HG02970 (cell line): ENCODE data around the gene SERTAD2.

ENCODE experiments used
- ATAC-seq: cut with Tn5 transposase; IDR thresholded peaks from one replicate; pipeline ENCODE4 v1.9.1; 2021; ENCODE audit warnings: mild to moderate bottlenecking, moderate library complexity, moderate number of reproducible peaks; ENCODE audit not compliant: unreplicated experiment, low FRiP score

SERTAD2 gene

DNA sequence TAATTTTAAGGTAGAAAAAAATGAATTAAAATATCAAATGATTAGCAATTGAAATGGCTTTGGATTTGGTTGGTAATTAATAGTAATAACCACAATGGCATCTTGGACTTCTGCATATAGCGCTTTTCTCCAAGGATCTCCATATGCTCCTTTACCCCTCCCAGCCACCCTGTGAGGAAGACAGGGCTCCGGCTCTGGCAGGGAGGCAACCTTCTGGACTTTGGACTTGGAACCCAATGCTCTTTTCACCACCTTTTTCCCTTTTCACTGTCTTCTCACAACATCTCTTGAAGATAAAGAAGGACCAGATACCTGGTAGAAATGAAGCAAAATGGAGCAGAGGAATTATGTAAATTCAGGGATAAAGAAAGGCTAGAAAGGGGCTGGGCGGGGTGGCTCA is 23.8 kb upstream of the SERTAD2 start:
- ATAC-seq, result no peak

DNA sequence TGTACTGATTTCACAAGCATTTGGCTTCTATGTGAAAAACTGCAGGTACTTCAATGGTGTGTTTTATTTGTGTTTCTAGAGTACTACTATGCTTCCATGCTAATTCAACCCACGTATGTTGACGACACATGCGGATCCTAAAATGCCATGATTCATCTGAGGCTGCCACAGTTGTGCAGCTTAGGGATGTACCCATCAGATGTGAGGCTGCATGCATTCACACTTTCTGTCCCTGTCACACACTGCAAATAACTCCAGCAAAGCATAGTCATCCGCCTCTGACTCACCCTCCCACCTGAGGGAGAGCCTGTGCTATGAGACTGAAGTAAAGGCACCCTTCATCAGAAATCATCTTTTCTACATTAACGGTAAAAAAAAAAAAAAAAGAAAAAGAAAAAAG is 22.1 kb upstream of the SERTAD2 start:
- ATAC-seq, result no peak

DNA sequence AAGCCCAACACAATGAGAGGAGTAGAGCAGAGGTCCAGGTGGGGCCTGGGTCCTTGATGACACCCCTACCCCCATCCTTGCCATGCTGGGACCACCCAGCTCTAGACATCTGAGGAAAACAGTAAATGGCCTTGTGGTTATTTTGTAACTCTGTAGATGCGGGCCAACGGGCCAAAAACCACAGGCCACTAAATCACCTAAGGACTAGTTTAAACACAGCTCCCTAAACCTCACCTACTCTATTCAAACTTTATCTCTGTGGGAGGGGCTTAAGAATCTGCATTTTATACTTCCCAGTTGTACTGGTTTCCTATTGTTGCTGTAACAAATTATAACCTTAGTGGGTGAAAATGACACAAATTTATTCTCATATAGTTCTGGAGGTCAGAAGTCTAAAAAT is 19.0 kb upstream of the SERTAD2 start:
- no peak for ATAC-seq

DNA sequence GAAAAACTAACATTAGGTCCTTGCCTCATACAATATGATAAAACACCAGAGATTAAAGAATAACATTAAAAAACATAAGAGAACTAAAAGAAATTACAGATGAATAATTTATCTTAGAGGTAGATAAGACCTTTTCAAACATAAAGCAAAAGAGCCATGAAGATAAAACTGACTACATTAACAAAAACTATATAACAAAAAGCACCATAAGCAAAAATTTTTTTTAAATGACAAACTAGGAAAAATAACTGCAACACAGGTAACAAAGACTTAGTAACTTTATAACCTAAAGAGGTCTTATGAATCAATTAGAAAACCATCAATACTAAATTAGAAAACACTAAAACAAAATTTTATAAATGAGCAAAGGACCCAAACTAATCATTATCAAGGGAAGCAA is 16.3 kb upstream of the SERTAD2 start:
- ATAC-seq, result no peak

DNA sequence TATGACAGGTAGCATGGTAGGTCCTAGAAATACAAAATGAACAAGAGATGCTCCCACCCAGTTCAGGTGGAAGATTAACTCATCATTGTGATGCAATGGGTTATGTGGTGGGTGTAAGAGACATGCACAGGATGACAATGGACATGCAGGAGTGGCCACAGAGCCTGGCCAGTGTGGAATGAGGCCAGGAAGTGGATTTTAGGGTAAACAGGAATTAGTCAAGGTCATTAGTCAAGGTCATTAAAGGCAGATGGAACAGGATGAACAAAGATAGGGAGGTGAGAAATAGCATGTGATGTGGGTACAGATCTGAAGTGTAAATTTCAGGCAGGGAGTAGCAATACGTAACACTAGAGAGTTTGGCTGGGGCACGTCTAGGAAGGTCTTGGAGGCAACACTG is 15.6 kb upstream of the SERTAD2 start:
- ATAC-seq, result no peak

DNA sequence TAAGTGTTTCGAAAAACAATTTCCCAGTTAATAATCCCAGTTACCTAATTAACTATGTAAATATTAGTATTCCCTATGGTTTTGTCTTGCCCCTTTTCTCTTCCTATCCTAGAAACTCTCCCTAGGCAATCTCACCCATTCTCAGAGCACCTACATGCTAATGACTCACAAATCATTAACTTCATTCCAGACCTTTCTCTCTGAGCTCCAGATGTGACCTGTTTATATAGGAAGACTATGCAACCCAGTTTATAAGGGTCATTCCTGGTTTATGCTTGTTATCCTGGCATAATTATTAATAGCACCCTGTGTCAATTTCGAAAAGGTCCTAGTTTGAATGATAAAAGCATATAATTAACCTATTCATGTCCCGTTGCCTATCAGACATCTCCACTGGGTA is 14.8 kb upstream of the SERTAD2 start:
- no peak for ATAC-seq

DNA sequence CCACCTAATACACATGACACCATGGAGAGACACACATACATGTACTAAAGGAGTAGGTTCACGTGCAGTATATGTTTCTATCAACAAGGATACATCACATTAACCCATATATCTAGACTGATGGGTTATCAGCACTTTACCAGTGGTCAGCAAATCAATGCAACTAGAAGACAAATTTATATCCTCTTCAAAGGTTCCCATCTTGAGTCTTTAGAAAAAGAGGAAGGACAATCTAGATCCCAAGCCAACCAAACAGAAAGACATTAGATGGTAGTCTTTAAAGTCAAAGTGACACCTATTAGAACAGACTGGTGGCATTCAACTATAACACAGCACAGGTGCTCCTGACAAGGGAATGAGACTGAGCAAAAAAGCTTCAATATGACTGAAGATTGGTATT is 13.8 kb upstream of the SERTAD2 start:
- ATAC-seq, result no peak

DNA sequence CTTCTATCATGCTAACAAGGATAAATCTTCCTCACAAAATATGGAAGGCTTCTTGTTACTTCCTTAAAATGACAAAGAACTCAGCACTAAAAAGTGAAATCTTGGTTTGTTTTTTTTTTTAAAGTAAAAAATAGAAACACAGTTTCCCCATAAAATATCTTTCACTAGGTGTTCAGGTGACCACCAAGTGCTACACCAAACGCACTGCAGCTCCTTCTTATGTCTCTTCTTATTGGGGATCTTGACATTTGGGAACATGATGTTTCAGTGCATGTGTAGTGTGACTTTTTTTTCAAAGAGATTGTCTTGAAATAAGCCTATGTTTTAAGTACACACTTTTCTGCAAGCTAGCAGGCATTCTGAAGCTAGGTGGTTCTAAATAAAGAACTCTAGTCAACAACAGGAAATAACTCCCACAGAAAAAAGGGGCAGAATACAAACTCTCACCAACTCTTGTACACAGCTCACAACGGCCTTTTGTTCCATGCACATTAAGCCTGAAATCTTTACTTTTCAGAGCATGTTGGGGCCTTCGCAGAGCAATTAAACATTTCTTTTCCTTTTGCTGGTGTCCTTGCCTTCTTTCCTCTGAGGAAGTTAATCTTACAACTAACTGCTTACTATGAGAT is 13.2 kb upstream of the SERTAD2 start:
- no peak for ATAC-seq

DNA sequence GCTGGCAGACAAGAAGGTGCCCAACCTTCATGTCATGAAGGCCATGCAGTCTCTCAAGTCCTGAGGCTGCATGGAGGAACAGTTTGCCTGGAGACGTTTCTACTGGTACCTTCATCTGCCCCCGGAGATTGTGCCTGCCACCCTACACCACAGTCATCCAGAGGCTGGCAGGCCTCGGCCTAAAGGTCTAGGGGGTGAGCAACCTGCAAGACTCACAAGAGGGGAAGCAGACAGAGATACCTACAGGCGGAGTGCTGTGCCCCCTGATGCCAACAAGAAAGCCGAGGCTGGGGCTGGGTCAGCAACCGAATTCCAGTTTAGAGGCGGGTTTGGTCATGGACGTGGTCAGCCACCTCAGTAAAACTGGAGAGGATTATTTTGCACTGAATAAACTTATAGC is 12.0 kb upstream of the SERTAD2 start:
- no peak for ATAC-seq

DNA sequence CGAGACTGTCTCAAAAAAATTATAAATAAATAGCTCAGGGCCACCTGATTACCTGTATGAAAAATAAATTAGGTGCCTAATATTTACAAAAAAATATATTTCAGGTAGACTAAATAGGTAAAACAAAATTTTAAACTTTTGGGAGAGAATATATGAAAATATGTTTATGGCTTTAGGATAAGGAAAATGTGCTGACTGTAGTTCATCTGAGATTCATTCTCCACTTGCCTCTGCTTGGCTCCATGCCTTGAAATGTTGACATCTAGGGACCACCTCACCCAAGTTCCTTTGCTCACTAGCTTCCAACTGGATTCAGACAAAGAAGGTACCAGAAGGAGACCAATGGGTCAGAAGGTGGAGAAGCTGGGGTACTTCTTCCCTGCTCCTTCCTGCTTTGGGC is 9.7 kb upstream of the SERTAD2 start:
- ATAC-seq, result no peak

DNA sequence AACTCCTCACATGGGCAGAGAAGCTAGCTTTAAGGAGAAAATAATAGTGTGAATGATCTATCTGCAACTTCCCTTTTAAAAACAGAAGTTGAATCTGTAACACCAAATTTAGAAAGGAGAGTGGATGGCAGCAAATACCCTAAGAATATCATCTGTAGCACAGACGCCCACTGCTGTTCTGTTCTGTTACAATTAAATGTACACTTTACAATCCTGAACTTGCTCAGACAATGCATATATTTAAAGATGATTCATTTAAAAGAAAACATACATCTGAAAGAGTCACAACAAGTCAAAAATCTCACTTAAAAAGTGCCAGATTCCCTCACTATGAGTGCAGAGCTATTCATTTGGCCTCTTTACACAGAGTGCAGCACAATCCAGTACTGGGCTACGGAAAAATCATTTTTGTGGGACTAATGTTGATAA is 8.0 kb upstream of the SERTAD2 start:
- no peak for ATAC-seq

DNA sequence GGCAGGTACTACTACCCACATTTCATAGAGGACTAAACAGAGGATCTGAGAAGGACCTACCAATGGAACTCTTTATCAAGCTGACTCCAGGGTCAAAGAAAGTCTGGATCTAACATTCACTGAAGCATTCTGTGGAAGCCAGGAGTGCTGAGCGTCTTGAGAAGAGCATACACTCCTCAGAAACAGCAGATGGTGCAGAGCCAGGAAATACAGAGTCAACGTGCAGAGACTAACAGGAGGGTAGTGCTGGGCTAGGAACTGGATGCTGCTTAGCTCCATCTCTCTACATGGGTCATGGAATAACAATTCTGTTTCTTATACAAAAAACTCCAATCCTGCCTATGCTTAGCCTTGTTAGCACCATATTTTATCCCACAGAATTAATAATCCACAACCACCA is 5.5 kb upstream of the SERTAD2 start:
- ATAC-seq, result no peak

DNA sequence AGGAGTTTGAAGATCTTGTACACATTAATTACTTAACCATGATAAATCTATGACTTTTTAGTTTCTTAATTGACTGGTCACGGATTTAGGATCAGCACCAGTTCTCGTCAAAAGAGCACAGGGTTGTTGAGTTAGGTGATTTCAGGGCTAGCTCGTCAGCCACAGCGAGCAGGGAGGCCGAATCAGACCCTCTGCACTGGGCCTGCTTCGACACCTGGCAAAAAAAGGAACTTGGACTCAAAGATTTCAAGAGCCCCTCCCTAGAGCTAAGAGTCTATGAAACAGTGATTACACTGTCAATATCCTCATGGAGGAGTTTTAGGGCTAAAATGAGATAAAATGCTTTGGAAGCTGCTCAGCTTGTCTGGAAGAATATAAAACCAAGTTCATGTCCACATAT is 4.6 kb upstream of the SERTAD2 start:
- ATAC-seq, result no peak

DNA sequence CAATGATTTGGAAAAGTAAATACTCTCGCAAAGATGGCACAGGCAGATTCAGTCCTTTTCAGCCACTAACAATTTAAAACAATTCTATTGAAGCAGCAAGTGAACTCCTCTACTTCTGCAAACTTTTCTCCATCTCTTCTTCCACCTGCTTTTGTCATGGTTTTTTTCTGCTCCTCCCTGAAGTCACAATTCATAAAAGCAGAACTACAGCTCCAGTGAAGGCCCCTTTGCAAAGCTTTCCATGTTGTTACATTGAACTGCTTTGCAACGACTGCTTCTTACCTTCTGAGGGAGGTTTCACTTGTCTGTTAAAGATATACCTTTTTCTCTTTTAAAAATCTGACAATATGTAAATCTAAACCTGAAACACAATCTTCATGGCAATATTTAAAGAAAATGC is 3.7 kb upstream of the SERTAD2 start:
- no peak for ATAC-seq

DNA sequence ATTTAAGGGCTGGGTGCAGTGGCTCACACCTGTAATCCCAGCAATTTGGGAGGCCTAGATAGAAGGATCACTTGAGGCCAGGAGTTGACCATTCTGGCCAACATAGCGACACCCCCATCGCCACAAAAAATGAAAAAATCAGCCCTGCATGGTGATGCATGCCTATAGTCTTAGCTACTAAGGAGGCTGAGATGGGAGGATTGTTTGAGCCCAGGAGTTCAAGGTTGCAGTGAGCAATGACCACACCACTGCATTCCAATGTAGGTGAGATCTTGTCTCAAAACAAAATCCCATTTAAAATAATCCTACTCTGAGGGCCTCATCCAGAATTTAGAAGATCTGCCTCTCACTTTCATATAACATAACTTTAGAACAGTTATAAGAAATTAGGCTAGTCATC is 2.7 kb upstream of the SERTAD2 start:
- ATAC-seq, result no peak

DNA sequence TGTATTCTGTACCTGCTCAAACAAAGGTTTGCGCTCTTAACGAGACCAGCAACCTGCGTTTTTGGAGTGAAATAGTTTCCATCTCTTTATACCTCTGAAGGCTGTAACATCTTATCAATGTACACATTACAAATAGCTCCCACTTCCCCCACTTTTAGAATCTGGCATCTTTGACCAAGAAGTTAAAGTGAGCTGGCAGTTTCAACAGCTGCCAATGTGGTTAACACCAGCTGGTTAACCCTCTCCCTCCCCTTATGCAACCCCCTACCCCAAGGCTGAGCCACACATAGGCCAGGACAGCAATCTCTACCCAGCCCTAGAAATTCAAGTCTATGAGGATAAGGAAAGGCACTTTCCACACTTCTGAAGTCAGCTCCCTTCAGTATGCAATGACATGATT is 2.2 kb upstream of the SERTAD2 start:
- no peak for ATAC-seq

DNA sequence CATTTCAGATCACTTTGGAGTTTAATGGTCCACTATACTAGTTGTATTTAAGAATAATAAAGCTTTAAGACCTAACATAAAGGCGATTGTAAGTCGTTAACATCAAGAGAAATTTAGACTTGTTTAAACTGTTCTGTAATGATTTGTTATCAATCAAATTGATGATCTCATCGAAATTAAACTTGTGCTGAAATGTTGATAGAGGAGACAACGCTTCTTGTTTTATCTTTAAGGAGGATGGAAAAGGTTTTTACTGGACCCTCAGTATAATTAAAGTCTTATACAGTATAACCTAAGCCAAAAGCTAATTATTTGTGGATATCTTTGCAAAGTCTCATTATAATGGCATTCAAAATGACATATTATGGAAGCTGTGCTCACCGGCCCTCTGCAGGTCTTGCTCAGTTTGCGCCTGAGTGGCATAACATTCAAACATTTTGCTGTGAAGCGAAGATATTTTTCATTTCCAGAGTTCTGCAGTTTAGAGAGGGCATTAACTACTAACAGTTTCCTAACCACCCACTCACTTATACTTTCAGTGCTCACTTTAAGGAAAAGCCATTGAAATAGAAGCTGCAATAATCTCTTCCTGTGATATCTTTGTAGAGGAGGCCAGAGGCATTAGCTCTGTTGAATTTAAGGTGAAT is 1.4 kb upstream of the SERTAD2 start:
- ATAC-seq, result no peak

DNA sequence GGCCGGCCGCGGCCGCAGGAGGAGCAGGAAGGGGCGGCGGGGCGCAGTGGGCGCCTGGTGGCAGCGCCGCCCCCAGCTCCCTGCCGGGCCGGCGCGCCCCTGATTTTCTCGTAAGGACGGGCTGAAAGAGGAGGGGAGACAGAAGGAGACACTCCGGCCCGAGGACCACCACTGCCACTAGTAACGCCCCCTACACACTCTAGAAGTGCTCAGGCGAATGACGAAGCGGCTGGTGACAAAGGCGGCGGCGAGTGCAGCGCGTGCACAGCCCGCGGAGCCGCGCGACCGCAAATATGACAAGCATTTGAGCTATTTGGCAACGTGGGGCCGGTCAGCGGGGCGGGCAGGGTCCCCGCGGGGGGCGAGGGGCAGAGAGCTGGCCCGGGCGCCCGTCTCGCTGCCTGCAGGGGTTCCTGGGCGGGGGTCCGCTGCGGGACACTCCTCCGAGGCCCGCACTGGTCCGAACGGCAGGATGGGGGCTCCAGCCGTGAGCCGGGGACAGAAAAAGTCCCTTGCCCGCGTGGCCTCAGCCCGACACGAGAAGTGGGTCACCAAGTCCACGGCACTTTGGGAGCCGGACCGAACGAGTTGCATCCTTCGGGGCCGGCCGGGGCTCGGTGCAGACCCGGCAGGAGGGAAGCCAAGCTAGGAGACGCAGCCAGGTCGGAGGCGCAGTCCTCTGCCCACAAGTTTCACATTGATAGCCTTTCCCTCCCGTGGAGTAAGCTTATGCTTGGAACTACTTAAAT is 524 bp upstream of the SERTAD2 start:
- ATAC-seq, result peak; percentile 6

DNA sequence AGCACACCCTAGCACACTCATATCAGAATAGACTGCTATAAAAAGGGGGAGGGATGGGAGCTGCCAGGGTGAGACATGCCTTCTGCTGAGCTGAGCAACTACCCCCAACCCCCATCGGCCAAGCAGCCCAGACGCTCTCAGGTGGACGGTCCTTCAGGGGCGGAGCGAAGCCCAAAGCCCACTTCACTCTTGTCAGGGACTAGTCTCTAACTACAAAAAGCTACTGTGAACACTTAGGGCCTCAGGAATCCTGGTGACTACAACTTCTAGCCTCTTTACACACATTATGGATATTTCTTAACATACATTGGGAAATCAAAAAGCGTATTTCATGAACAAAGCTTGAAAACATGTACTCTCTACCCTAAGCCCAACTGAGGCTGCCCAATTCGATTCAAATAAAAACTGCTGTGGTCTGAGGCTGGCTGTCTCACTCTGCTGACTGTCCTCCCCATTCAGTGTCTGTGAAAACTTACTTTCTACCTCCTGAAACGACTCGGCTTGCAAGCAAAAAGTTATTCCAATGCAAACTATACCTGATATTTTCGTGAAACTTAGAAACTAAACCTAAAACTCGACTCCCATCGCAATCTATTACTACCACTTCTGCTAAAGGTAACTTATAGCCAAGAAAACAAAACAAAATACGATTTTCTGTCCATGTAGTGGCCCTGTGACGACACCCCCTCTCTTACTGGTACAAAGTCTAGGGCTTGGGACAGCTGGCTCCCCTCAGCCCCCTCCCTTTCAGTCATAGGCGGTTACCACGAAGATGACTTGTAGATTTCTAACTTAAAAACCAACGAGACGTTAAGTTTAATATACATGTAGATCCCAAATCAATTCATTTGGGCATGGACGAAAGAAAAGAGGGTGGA is 1.2 kb downstream of the SERTAD2 start:
- no peak for ATAC-seq

DNA sequence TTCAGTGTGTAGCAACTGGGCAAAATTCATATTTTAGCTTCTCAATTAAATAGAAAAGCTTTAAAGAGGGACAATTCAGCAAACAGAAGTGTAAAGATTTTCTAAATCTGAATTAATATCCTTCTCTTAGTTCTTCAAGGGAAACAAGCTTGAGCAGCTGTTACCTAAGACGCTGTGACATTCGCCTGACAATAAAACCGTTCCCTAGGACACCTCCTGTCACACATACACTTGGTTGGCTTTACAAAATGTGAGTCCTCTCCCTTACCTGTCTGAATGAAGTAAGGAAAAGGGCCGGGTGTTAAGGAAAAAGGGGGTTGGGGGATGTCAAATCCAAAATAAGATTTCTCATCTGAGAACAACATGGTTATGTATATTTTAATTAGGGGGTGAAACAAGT is 2.1 kb downstream of the SERTAD2 start:
- no peak for ATAC-seq

DNA sequence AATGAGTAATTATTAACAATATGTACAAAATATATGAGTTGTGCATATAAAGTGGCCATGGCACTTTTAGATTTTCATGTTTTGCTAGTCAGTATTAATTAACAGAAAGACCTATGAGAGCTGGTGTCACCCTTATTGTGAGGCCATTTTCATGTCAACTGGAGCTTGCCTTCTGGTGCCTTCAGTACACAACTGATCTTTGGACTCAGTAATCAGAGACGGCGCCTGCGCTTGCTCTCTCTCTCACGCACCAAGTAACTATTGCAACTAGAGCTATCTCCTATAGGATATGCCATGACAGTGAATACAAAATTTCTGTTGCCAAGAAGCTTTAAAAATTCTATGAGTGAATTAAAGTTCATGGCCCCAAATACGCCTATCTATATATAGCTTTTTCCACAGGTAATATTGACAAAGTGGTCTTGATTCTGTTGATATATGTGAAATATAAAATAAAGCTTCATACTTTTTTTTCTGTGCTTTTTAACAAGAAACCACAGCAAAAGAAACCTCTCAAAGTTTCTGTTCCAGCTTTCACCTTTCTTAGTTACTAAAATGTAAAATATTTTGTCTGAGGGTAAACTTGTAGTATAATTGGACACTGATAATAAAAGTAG is 2.9 kb downstream of the SERTAD2 start:
- ATAC-seq, result no peak
